GM12874 (cell line): ENCODE data around the gene CTNNAL1.

ENCODE experiments used
- TF ChIP-seq, protein P1 (sequence below): IDR thresholded peaks from 2 replicates; pipeline ENCODE4 v1.5.1; 2011; ENCODE audit warnings: low read depth, mild to moderate bottlenecking, control low read depth, low read length, moderate library complexity; ENCODE audit not compliant: insufficient read depth

The CTNNAL1 gene

GRCh38 chr9:109047259-109047658, 34.0 kb upstream of the CTNNAL1 start:
- TF ChIP-seq, protein P1, sequence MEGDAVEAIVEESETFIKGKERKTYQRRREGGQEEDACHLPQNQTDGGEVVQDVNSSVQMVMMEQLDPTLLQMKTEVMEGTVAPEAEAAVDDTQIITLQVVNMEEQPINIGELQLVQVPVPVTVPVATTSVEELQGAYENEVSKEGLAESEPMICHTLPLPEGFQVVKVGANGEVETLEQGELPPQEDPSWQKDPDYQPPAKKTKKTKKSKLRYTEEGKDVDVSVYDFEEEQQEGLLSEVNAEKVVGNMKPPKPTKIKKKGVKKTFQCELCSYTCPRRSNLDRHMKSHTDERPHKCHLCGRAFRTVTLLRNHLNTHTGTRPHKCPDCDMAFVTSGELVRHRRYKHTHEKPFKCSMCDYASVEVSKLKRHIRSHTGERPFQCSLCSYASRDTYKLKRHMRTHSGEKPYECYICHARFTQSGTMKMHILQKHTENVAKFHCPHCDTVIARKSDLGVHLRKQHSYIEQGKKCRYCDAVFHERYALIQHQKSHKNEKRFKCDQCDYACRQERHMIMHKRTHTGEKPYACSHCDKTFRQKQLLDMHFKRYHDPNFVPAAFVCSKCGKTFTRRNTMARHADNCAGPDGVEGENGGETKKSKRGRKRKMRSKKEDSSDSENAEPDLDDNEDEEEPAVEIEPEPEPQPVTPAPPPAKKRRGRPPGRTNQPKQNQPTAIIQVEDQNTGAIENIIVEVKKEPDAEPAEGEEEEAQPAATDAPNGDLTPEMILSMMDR, result no peak

- TF ChIP-seq, protein P1, result no peak
These were observed 33.0 kb upstream of the CTNNAL1 start for GRCh38 chr9:109046346-109046745.

DNA sequence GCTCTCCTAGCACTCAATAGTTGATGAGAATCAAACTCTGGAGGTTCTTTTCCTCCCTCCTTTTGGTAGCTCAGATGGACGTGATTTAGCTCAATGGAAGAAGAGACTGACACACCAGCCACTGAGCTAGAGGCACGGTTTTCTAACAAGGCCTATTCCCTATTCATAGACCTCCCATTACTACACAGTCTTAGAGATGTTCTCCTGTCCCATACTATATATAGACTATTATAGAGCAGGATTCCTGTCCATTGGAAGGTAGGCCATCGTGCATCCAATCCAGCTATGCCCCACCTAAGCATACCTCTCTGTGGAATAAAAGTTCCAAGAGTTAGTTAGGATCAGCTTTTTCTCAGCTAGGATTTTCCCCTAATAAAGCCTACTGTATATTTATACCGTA, 30.3 kb upstream of the CTNNAL1 start:
- TF ChIP-seq, protein P1, result no peak

GRCh38 chr9:109040571-109040970, 27.3 kb upstream of the CTNNAL1 start:
- TF ChIP-seq, protein P1, result no peak

DNA sequence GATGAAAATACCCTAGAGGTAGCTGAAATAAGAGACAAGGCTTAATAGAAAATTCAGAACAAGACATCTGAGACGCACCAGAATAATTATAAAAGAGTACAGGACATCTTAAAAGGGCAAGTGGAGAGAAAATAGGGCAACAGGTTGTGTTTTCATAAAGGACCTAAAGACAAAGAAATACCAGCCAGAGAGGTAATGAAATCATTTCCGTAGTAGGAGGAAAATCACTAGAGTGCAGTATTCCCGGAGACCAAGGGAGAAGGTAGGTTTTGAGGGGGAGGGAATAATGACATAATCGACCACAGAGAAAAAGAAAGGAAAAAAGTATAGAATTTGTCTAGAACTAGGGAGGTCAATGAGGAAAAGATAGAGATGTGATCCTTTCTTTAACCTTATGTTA, 26.2 kb upstream of the CTNNAL1 start:
- TF ChIP-seq, protein P1, result no peak

GRCh38 chr9:109037946-109038715, 24.8 kb upstream of the CTNNAL1 start:
- TF ChIP-seq, protein P1, result no peak

DNA sequence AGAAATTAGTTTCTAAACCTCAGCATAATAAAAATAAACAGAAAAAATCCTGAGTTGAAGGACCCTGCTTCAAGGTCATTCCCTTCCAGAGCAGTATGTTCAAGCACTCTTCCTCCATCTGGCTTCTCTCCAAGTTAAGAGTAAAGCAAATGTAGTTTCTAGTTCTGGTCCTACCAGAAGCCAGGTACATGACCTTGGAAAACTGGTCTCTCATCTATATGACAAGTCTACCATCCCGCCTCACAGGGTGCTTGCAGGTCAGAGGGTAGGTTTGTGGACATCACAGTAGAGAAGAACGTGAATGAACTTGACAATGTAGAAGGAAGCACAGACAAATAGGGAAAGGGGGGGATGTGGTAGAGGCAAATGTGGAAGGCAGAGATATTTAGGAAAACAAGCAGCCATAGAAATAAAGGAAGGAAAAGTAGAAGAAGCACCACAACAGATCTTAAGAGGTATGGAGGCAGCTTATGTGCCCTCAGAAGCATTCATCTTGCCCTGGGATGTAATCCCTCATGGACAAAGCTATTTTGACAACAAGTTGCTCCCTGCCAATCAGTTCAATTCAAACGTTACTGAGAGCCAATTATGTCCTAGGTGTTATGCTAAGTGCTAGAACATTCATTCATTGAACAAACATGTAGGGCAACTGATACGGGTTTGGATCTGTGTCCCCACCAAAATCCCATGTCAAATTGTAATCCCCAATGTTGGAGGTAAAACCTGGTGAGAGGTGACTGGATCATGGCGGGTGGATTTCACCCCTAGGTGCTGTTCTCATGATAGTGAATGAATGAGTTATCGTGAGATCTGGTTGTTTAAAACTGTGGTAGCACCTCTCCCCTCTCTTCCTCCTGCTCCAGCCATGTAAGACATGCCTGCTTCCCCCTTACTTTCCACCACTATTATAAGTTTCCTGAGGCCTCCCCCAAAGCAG, 23.7 kb upstream of the CTNNAL1 start:
- TF ChIP-seq, protein P1, result no peak
